Neuronal stem cell (in vitro differentiated cells): ENCODE measurements around the gene KCNA2.

Experiments
- DNase-seq: peaks from one replicate; pipeline ENCODE4 v3.0.0-alpha.2; 2013; ENCODE audit warnings: low spot score
- H2AFZ ChIP-seq: one replicate; pipeline ENCODE4 v1.6.1; 2013; ENCODE audit warnings: mild to moderate bottlenecking, low read length, inconsistent platforms
- H2AK5ac ChIP-seq: 2 replicates; pipeline ENCODE4 v1.6.1; 2013; ENCODE audit warnings: low read depth, mild to moderate bottlenecking, inconsistent platforms, low read length, moderate library complexity, mixed read lengths
- H2BK120ac ChIP-seq: 2 replicates; pipeline ENCODE4 v1.6.1; 2013; ENCODE audit warnings: low read depth, mild to moderate bottlenecking, inconsistent platforms, low read length, moderate library complexity, mixed read lengths
- H2BK12ac ChIP-seq: one replicate; pipeline ENCODE4 v1.6.1; 2013; ENCODE audit warnings: low read length, inconsistent platforms
- H2BK15ac ChIP-seq: 2 replicates; pipeline ENCODE4 v1.6.1; 2013; ENCODE audit warnings: mild to moderate bottlenecking, low read length, inconsistent platforms, mixed read lengths
- H2BK5ac ChIP-seq: one replicate; pipeline ENCODE4 v1.6.1; 2013; ENCODE audit warnings: inconsistent platforms, mild to moderate bottlenecking, low read length, moderate library complexity
- H3K14ac ChIP-seq: one replicate; pipeline ENCODE4 v1.6.1; 2013; ENCODE audit warnings: low read length, inconsistent platforms
- H3K18ac ChIP-seq: 2 replicates; pipeline ENCODE4 v1.6.1; 2013; ENCODE audit warnings: low read length, inconsistent platforms
- H3K23ac ChIP-seq: 2 replicates; pipeline ENCODE4 v1.6.1; 2013; ENCODE audit warnings: low read depth, mild to moderate bottlenecking, mixed read lengths, low read length, inconsistent platforms; ENCODE audit not compliant: poor library complexity
- H3K27ac ChIP-seq: replicated peaks from 3 replicates; pipeline ENCODE4 v1.5.1; 2013; ENCODE audit warnings: low read length, inconsistent platforms
- H3K27me3 ChIP-seq, 3 experiments: 2 replicates each; pipeline ENCODE4 v1.6.1; 2013; ENCODE audit warnings: low read length in 3 of 3, mild to moderate bottlenecking in 2 of 3, inconsistent platforms in 1 of 3, low read depth in 1 of 3, mixed read lengths in 1 of 3, moderate library complexity in 1 of 3; ENCODE audit not compliant: control insufficient read depth in 3 of 3, insufficient read depth in 3 of 3
- H3K36me3 ChIP-seq, 2 donors: replicated peaks in 1 of 2; 2 replicates each; pipeline ENCODE4 v1.6.1; 2013; ENCODE audit warnings: low read length in 2 of 2; ENCODE audit not compliant: control insufficient read depth in 2 of 2, insufficient read depth in 2 of 2
- H3K4ac ChIP-seq: 2 replicates; pipeline ENCODE4 v1.6.1; 2013; ENCODE audit warnings: inconsistent platforms, mild to moderate bottlenecking, low read length, moderate library complexity
- H3K4me1 ChIP-seq, 2 donors: 1 replicate in 1 of 2; 2 replicates in 1 of 2; pipeline ENCODE4 v1.6.1; 2013; ENCODE audit warnings: low read length in 2 of 2, low read depth in 1 of 2; ENCODE audit not compliant: control insufficient read depth in 2 of 2, insufficient read depth in 1 of 2
- H3K4me2 ChIP-seq: one replicate; pipeline ENCODE4 v1.6.1; 2013; ENCODE audit warnings: mild to moderate bottlenecking, low read length, inconsistent platforms; ENCODE audit not compliant: insufficient read depth, poor library complexity, severe bottlenecking
- H3K4me3 ChIP-seq, 2 donors: 2 replicates each; pipeline ENCODE4 v1.5.1; 2013; ENCODE audit warnings: low read length in 2 of 2, mild to moderate bottlenecking in 2 of 2, inconsistent platforms in 1 of 2, moderate library complexity in 1 of 2
- H3K79me1 ChIP-seq: one replicate; pipeline ENCODE4 v1.6.1; 2013; ENCODE audit warnings: low read depth, mild to moderate bottlenecking, inconsistent platforms, low read length, moderate library complexity
- H3K9ac ChIP-seq: one replicate; pipeline ENCODE4 v1.6.1; 2013; ENCODE audit warnings: mild to moderate bottlenecking, low read depth, low read length, inconsistent platforms; ENCODE audit not compliant: poor library complexity
- H3K9me3 ChIP-seq, 2 donors: replicated peaks in 1 of 2; 2 replicates each; pipeline versions ENCODE3 to v1.6.1; 2013; ENCODE audit warnings: low read length in 2 of 2, mild to moderate bottlenecking in 2 of 2, inconsistent platforms in 1 of 2, low read depth in 1 of 2, mixed read lengths in 1 of 2, moderate library complexity in 1 of 2; ENCODE audit not compliant: control insufficient read depth in 2 of 2, insufficient read depth in 1 of 2
- H4K8ac ChIP-seq: one replicate; pipeline ENCODE4 v1.6.1; 2013; ENCODE audit warnings: low read depth, mild to moderate bottlenecking, inconsistent platforms, low read length, moderate library complexity
- H4K91ac ChIP-seq: one replicate; pipeline ENCODE4 v1.6.1; 2013; ENCODE audit warnings: low read length, low read depth, mild to moderate bottlenecking, inconsistent platforms; ENCODE audit not compliant: poor library complexity
- WGBS, 2 donors: extraction: QIAGEN DNeasy Blood & Tissue Kit; methylation state at CpG; one replicate each; pipeline ENCODE4 v1.1.7; 2013; ENCODE audit warnings: missing lambda C conversion rate in 2 of 2, mixed read lengths in 1 of 2; ENCODE audit not compliant: insufficient read length in 2 of 2, insufficient replicate concordance in 1 of 2; ENCODE audit errors: extremely low coverage in 2 of 2; 5-methylcytosine and 5-hydroxymethylcytosine counted together

Gene KCNA2

GRCh38 chr1:110551278-110551809 lies 54.8 kb downstream of the KCNA2 start:
- WGBS, 2 donors, result no CpG with 5 or more reads among the region's 1 CpG
- DNase-seq, result no peak
- Histone ChIP-seq H3K4me2 (no peak overlapping the region), H4K91ac (no peak overlapping the region), H3K4ac (no peak overlapping the region), H2AK5ac (no peak overlapping the region), H2BK5ac (no peak overlapping the region), H2BK12ac (no peak overlapping the region), H3K27me3 (peaks cover 0 to 63% (median 17%) of the 10 kb centered on the region in 3 experiments), H2BK15ac (no peak overlapping the region), H3K36me3 (no peaks in the 10 kb centered on the region), H3K4me3 (no peak overlapping the region), H3K14ac (no peak overlapping the region), H3K79me1 (no peaks in the 10 kb centered on the region), H3K9me3 (no peaks in the 10 kb centered on the region), H3K9ac (no peak overlapping the region), H4K8ac (no peak overlapping the region), H3K18ac (no peak overlapping the region), H3K27ac (no peak overlapping the region), H2AFZ (no peak overlapping the region), H2BK120ac (no peak overlapping the region), H3K23ac (no peak overlapping the region), H3K4me1 (peaks cover 0 to 8% of the 10 kb centered on the region in 2 donors)

- no peak overlapping the region for H2BK12ac ChIP-seq
- H3K14ac ChIP-seq, result no peak overlapping the region
- H3K79me1 ChIP-seq, result no peaks in the 10 kb centered on the region
- H3K9me3 ChIP-seq, result no peaks in the 10 kb centered on the region
- H2BK120ac ChIP-seq, result no peak overlapping the region
- H4K91ac ChIP-seq, result no peak overlapping the region
- no peak overlapping the region for H2BK5ac ChIP-seq
- no peak overlapping the region for H3K9ac ChIP-seq
- H3K4me3 ChIP-seq, result no peak overlapping the region
- no peak overlapping the region for H3K4ac ChIP-seq
- H4K8ac ChIP-seq, result no peak overlapping the region
- no peak overlapping the region for H2AFZ ChIP-seq
- peaks cover 0 to 3% of the 10 kb centered on the region in 2 donors for H3K4me1 ChIP-seq
- peaks cover 0 to 47% (median 6%) of the 10 kb centered on the region in 3 experiments for H3K27me3 ChIP-seq
- no peaks in the 10 kb centered on the region for H3K36me3 ChIP-seq
- no peak for DNase-seq
- no peak overlapping the region for H3K18ac ChIP-seq
- H3K23ac ChIP-seq, result no peak overlapping the region
- no CpG with 5 or more reads among the region's 2 CpGs for WGBS, 2 donors
- no peak overlapping the region for H2BK15ac ChIP-seq
- no peak overlapping the region for H2AK5ac ChIP-seq
- no peak overlapping the region for H3K27ac ChIP-seq
- no peak overlapping the region for H3K4me2 ChIP-seq
Observed at GRCh38 chr1:110549831-110550230, 56.3 kb downstream of the KCNA2 start.

GRCh38 chr1:110548381-110548780 lies 57.8 kb downstream of the KCNA2 start:
- Histone ChIP-seq H3K9ac (no peak overlapping the region), H2BK5ac (no peak overlapping the region), H2AK5ac (no peak overlapping the region), H2AFZ (no peak overlapping the region), H3K4me3 (no peak overlapping the region), H4K8ac (no peak overlapping the region), H3K4ac (no peak overlapping the region), H3K18ac (no peak overlapping the region), H3K27me3 (peaks cover 0 to 35% (median 2%) of the 10 kb centered on the region in 3 experiments), H3K4me1 (peaks cover 0 to 3% of the 10 kb centered on the region in 2 donors), H2BK12ac (no peak overlapping the region), H4K91ac (no peak overlapping the region), H2BK120ac (no peak overlapping the region), H3K79me1 (no peaks in the 10 kb centered on the region), H3K27ac (no peak overlapping the region), H3K9me3 (no peaks in the 10 kb centered on the region), H2BK15ac (no peak overlapping the region), H3K14ac (no peak overlapping the region), H3K4me2 (no peak overlapping the region), H3K36me3 (no peaks in the 10 kb centered on the region), H3K23ac (no peak overlapping the region)
- no CpG with 5 or more reads among the region's 4 CpGs for WGBS, 2 donors
- DNase-seq, result no peak

- DNase-seq, result no peak
- no peak overlapping the region for H3K14ac ChIP-seq
- no peak overlapping the region for H3K23ac ChIP-seq
- no peak overlapping the region for H3K27ac ChIP-seq
- no peak overlapping the region for H2BK5ac ChIP-seq
- H3K4me1 ChIP-seq, result peaks cover 0 to 3% of the 10 kb centered on the region in 2 donors
- no peak overlapping the region for H2BK12ac ChIP-seq
- no peaks in the 10 kb centered on the region for H3K79me1 ChIP-seq
- no peak overlapping the region for H3K18ac ChIP-seq
- H2AFZ ChIP-seq, result no peak overlapping the region
- H3K4me2 ChIP-seq, result no peak overlapping the region
- H2BK15ac ChIP-seq, result no peak overlapping the region
- no peak overlapping the region for H2BK120ac ChIP-seq
- H2AK5ac ChIP-seq, result no peak overlapping the region
- no CpG with 5 or more reads among the region's 2 CpGs for WGBS, 2 donors
- H3K27me3 ChIP-seq, result peaks cover 0 to 26% (median 2%) of the 10 kb centered on the region in 3 experiments
- H3K9me3 ChIP-seq, result no peaks in the 10 kb centered on the region
- H3K4me3 ChIP-seq, result no peak overlapping the region
- no peak overlapping the region for H3K4ac ChIP-seq
- no peak overlapping the region for H3K9ac ChIP-seq
- no peak overlapping the region for H4K8ac ChIP-seq
- no peak overlapping the region for H4K91ac ChIP-seq
- H3K36me3 ChIP-seq, result no peaks in the 10 kb centered on the region
Observed at GRCh38 chr1:110547017-110547416, 59.1 kb downstream of the KCNA2 start.
